HG02642 (cell line): ENCODE measurements around the gene PAF1.

Source experiments
- ATAC-seq: cut with Tn5 transposase; IDR thresholded peaks from one replicate; pipeline ENCODE4 v1.9.1; 2021; ENCODE audit warnings: mild to moderate bottlenecking; ENCODE audit not compliant: unreplicated experiment, poor library complexity

The PAF1 gene

DNA sequence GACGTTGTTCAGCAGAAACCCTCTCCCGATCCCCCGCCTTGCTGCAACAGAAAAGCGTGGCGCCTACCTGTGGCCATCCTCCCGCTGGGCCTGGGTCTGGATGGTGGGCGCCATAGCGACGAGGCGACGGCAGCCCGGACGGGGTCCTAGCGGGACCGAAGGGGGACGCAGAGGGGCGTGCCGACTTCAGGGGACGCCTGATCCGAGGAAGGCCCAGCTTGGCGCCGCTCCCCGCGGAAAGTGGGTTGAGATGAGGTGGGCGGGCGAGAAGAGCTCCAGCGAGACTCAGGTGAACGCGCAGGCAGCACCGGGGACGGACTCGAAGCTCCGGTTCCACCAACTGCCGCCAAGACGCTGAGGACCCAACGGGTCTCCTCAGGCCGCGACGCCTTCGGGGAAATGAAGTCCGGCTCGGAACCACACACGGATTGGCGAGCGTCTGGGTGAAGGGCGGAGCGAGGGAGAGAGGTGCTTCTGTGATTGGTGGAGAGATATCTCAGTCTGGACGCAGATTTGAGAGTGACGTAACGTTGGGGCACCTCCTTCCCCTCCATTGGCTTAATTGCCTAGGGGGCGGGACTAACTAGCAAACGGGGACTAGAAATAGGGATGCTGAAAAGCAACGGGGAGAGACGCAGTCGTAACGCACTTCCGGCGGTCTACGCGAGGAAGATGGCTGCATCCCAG, at the start of gene PAF1, which contains the start of gene MED29:
Gene PAF1 (minus strand): TSS at position 356 of the 687 bp plus-strand sequence. CDS start 242 bp downstream, at position 114.
Gene MED29 (plus strand): TSS at position 628 of the 687 bp plus-strand sequence. CDS start 45 bp downstream, at position 673.
- ATAC-seq: peak; percentile 93

DNA sequence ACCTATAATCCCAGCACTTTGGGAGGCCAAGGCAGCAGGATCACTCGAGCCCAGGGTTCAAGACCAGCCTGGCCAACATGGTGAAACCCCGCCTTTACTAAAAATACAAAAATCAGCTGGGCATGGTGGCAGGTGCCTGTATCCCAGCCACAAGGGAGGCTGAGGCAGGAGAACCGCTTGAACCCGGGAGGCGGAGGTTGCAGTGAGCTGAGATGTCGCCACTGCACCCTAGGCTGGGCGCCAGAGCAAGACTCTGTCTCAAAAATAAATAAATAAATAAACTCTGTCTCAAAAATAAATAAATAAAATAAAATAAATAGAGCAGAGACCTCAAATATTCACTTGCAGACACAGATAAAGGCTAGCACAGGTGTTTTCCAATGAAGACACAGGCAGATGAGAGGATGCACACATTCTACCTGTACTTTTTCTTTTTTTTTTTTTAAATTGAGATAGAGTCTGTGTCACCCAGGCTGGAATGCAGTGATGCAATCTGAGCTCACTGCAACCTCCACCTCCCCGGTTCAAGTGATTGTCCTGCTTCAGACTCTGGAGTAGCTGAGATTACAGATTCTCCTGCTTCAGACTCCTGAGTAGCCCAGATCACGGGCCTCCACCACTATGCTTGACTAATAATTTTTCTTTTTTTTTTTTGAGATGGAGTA, 47.5 kb upstream of the PAF1 start:
- no peak for ATAC-seq

DNA sequence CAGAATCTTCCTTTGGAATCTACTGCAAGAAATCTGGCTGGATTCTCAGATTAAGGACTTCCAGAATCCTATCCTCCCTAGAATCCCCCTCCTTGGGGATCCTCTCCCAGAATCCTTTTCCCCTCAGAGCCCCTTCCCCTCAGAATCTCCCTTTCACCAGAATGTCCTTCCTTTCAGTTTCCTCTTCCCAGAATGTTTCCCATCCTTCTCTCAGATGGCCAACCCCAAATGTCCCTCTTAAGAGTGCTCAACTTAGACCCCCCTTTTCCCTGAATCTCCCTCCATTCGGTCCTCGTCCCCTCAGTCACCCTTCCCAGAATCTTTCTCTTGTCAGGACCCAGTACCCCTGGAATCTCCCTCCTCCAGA, 45.4 kb upstream of the PAF1 start:
- no peak for ATAC-seq

DNA sequence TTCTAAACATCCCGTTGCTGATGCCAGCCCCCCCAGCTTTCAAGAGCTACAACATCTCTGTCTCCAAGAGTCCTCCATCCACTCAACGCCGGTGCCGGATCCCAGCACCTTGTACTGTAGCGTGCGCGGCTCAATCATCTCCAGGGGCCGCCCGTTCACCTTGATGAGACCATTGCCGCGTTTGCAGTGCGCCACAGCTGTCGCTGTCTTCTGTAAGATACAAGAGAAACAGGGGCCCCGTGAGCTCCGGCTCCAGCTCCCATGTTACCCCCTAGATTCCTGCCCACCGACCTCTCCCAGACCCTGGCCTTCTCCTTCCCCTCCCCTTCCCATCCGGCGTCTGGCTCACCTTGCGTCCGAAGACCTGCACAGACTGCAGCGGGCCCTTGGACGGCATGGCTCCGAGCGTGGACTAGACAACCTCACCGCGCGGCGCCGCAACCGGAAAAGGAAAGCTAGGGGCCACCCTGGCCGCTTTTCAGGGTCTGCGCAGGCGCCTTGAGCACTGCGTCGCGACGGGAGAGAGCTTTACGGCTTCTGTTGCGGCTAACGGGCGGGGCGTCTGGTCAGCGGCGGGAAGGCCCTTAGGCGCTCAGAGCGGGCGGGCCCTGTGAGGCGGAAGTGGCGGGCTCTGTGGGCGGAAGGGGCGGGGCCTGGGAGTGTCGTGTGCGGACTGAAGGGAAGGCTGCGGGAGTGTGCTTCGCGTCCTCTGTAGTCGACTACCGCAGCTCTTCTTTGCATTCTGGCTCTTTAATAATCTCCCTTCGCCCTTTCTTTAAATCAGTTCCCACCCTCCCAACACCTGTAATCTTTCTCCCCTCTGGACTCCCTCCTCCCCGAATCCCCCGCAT, 44.8 kb upstream of the PAF1 start, which contains the start of gene RPS16:
Gene RPS16 (minus strand): TSS at position 451 of the 851 bp plus-strand sequence. CDS start 54 bp downstream, at position 397.
- peak; percentile 89 for ATAC-seq

DNA sequence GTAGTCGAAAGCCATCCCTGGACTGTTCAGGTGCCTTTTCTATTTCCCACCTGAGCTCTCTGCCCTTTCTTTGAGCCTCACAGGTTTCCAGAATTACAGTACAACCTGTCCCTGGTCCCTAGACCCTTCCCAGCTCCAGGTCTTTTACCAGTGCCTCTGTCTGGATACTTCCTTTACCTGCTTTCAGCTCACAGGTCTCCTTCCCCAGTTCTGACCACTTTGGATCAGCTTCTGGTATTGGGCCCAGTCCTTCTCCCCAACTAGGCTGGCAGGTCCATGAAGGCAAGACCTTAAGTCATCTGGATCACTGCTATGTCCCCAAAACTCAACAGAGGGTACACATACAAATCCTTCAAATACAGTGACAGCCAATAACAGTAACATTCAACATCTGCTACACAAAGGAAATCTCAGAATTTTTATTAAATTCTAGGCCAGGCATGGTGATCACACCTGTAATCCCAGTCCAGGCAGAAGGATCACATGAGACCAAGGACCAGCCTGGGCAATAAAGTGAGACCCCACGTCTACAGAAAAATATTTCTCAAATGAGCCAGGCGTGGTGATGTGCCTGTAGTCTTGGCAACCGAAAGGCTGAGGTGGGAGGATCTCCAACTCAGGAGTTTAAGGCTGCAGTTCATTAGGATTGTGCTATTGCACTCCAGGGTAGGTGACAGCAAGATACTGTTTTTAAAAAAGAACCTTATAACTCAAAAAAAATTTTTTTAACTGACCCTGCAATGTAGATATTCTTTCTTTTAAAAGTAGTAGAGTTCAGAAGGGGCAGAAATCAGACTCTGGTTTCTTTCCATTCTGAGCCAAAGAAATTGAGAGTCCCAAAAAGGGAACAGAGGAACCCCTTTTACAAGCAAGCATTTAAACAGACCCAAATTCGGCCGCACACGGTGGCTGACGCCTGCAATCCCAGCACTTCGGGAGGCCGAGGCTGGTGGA, 43.5 kb upstream of the PAF1 start:
- ATAC-seq: no peak

DNA sequence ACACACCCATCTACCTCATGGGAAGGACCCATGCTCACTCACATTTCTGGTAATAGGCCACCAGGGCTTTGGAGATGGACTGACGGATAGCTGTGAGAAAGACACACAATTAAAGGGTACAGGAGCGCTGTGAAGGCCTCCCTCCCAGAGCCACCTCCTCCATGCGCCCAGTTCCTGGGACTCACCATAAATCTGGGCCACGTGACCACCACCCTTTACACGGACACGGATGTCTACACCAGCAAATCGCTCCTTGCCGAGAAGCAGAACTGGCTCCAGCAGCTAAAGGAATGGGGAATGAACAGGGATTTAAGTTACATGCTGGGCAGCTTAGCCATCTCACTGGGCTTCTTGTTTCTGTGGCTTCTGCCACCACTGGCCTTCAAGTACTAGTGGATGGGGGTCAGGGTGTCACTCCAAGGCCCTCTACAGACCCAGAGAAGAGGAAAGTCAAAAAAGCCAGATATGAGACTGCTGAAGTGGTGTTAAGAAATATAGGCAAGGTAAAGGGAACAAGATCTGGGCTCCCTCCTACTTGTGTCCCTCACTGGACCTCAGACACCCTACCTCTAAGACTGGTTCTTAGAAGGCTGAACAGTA, 42.7 kb upstream of the PAF1 start:
- ATAC-seq: no peak

DNA sequence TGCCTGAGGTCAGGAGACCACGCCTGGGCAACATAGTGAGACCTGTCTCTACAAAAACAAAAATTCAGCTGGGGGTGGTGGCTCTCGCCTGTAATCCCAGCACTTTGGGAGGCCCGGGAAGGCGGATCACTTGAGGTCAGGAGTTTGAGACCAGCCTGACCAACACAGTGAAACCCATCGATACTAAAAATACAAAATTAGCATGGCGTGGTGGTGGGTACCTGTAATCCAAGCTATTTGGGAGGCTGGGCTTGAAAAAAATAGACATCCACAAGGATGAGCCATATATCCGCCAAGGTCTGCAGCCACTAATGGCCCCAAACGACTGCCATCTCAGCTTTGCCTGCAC, 41.7 kb upstream of the PAF1 start:
- no peak for ATAC-seq

DNA sequence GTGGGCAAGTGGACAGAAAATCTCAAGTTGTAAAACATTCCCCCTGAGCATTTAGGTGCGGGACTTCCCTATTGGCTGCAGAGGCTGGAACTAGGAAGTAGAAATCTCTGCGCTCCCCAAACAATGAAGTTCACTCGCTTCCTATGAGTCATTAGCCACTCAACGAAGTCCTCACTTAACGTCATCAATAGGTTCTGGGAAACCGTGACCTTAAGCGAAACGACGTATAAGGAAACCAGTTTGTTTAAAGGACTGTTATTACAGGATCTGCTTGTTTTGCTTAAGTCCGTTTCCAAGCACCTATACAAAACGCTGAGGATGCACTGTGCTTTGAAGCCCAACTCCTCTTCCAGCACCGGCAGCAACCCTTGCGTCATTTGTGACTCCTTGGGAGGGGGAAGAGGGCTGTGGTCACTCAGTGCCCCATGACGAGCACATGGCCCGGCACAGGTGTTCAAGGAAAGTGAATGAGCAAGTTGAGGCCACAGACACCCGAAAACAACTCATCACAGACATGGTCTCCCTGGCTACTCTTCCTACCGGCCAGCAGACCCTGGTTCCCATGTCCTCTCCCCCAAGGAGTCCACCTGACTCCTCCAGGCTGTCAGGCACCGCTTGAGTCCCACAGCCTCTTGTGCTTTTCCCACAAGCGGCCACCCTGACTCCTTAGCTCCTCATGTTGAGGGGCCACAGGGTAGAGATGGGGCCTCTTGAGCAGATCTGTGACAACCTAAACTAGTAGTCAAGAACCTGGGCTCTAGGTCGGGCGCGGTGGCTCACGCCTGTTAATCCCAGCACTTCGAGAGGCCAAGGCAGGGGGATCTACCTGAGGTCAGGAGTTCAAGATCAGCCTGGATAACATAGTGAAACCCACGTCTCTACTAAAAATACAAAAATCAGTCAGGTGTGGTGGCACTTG, 40.0 kb upstream of the PAF1 start:
- ATAC-seq: no peak

DNA sequence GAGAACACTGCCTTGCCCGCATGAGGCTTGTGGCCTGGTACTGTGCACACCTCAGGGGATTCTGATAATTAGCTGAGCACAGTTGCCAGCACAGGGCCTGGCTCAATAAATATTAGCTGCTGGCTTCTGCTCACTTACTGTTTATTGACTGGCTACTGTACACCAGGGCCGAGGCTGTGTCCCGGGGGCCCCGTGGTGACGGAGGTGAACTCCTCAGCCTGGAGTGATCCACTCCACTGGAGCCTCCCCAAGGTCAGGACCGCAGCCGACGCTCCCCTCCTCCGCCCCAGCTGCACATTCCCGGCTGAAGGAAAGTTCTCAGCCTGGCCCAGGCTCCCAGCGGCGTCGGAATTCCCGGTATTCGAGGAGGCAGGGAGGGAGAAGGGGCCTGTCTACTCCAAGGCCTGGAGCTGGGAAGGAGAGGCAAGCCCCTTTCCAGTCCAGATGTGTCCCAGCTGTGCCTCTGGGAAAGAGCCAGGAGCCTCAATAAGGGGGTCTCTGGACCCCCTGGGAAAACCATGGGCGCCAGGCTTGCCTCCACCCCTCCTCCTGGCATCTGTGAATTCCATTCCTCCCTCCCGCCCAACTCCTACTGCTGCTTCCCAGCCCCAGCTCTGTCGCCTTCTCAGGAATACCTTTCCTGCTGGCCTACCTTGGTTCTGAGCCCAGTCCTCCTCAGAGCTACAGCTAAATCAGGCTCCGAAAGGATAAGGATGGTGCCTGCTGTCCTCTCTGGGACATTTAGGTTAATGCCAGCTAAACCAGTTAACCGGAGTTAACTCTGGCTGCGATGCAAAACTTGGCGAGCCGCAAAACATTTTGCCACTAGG, 37.6 kb upstream of the PAF1 start:
- no peak for ATAC-seq

DNA sequence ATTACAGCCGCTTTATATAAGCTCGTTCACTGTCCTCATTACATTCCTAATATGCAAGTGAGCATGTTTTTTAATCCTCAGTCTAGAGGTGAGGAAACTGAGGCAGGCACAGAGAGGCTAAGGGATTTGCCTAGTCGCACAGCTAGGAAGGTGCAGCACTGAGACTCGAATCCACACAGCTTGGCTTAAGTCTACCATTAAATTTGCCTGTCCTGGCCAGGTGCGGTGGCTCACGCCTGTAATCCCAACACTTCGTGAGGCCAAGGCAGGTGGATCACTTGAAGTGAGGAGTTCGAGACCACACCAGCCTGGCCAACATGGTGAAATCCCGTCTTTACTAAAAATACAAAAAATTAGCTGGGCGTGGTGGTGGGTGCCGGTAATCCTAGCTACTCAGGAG, 36.8 kb upstream of the PAF1 start:
- ATAC-seq: no peak

DNA sequence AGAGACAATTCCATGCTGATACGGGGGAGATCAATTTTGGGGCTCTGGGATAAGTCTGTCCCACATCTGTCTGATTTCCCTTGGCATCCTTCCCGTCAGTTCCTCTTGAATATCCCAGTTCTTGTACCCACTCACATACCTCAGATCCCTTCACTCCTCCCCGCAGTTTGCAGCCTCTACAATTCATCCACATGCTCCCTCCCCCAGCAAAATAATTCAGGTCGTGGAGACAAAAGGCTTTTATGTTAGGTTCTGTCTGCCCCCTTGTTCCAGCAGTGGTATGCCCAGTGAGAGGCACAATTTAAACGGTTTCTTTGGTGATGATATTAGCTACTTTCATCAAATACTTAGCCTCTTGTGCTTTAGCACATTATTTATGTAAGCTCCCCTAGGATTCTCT, 35.3 kb upstream of the PAF1 start:
- no peak for ATAC-seq

DNA sequence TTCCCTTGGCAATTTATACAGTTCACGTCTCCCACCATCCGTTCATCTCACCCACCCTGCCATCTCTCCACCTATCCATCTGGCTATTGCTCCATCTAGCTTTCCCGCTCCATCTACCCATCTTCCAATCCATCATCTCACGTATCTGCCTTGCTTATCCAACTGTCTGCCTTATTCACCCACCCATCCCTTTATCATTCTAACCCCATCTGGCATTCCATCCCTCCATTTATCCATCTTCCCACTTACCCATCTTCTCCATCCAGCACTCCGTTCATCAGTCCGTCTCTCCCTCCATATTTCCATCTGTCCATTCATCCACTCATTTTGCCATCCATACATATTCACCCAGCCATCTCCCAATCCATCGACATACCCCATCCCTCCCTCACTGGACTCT, 34.8 kb upstream of the PAF1 start:
- ATAC-seq: no peak

DNA sequence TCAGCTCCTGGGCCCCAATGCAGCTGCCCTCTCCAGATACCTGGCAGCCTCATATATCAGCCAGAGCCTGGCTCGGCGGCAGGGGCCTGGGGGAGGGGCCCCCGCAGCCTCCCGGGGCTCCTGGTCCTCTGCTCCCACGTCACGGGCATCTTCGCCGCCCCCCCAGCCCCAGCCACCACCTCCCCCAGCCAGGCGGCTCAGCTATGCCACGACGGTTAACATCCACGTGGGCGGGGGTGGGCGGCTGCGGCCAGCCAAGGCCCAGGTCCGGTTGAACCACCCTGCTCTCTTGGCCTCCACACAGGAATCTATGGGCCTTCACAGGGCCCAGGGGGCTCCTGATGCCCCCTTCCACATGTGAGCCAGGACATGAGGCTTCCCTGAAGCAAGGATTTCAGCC, 34.0 kb upstream of the PAF1 start:
- ATAC-seq: no peak

DNA sequence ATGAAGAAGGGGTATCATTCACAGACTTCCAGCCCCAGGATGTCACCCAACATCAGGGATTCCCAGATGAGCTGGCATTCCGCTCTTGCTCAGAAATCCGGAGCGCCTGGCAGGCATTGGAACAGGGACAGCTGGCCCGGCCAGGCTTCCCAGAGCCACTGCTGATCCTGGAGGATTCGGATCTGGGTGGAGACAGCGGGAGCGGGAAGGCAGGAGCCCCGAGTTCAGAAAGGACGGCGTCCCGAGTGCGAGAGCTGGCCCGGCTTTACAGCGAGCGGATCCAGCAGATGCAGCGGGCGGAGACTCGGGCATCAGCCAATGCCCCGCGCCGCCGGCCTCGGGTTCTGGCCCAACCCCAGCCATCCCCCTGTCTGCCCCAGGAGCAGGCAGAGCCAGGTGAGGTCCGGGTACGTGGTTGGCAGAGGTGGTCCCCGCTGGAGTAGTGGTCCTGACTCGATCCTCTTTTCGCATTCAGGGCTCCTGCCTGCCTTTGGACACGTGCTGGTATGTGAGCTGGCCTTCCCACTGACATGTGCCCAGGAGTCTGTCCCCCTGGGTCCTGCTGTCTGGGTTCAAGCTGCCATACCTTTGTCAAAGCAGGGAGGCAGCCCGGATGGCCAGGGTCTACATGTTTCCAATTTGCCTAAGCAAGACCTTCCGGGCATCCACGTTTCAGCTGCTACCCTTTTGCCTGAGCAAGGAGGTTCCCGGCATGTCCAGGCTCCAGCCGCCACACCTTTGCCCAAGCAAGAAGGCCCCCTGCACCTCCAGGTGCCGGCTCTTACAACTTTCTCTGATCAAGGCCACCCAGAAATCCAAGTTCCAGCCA, 32.6 kb upstream of the PAF1 start:
- ATAC-seq: no peak

DNA sequence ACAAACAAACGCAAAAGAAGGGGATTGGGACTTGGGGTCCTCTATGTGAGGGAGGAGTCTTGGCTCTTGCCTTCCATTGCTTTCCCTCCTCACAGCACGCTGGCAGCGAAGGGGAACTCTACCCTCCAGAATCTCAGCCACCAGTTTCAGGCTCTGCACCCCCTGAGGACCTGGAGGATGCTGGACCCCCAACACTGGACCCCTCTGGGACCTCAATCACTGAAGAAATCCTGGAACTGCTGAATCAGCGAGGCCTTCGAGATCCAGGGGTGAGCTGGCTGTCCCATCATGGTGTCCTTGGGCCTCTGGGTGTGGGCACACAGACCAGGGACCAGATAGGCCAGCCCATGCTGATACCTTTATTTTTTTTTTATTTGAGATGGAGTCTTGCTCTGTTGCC, 31.1 kb upstream of the PAF1 start:
- no peak for ATAC-seq

DNA sequence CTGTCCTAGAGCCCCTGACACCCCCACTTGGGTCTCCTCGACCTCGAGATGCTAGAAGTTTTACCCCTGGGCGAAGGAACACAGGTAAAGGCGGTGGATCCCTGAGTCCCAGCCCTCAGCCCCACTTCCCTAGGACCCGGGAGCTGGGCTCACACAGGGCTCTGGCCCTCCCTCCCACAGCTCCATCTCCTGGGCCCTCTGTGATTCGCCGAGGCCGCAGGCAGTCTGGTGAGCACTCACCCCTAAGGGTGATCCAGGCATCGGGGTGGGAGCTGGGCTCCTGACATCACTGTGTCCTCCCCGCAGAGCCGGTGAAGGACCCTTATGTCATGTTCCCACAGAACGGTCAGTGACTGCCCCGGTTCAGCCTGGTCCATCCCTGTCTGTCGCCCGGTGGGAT, 29.9 kb upstream of the PAF1 start:
- no peak for ATAC-seq

DNA sequence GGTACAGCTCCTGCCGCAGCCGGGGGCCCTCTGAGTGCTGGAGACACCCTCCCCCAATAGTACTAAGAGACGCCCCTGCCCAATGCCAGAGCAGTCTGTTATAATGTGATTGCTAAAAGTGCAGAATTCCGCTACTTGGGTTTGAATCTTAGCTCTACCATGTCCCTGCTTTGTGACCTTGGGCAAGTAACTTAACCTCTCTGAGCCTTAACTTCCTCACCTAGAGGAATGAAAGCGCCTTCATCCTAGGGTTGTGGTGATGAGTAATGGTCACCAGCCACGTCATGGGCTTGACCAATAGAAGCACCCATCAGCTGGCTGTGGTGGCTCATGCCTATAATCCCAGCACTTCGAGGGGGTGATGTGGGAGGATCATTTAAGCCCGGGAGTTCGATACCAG, 28.1 kb upstream of the PAF1 start:
- no peak for ATAC-seq
